ENCODE measurements around the gene PLIN4. TPM values are rescaled to one million over a fixed set of nuclear protein-coding genes. Genes with fewer than 3 reads are reported as not detected.
"Not testable (repeated sequence)": the region's sequence is repeated elsewhere in the genome, so short reads cannot be mapped to it uniquely, and the experiment has no call there.

Gene PLIN4
- total and polyA plus RNA-seq, 8 donors, result 0.88 to 4.0 (median 1.1) TPM

DNA sequence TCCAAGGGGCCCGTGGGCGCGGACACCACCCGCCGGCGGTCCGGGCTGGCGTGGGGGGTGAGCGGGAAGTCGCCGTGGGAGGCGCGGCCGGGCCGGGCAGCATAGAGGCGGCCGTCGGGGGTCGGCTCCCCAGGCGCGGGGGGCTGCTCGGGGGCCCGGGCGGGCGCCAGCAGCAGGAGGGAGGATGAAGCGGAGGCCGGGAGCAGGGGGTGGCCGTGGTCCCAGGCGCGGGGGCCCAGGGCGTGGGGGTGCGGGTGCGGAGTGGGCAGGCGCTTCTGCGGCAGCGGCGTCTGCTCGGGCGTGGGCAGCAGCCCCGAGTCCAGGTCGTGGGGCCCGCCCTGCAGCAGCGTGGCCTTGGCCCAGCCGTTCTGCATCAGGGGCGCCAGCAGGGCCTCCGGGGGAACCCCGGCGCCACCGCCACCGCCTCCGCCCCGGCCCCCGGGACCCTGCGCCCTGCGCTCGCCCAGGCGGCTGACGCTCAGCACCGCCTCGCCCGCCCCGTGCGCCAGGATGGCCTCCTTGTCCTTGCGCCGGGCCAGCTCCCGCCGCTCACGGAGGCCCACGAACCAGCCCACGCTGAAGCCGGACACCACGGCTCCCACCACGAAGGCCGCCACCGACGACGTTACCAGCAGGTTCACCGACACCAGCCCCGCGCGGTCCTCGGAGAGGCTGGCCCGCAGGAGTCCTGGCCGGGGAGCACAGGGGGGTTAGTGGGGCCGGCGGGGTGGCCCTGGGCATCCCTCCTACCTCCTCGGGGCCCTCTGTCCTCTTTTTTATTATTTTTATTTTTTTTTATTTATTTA is 25.8 kb upstream of the PLIN4 start:
- peak overlapping the region in 1 of 2 donors; percentile 90 for H3K27ac ChIP-seq
- peaks cover 0 to 48% of the 10 kb centered on the region in 2 donors for H3K36me3 ChIP-seq
- intact Hi-C loops (cut with DNase I), result no loop called here
- H3K4me3 ChIP-seq, result peak overlapping the region in 1 of 2 donors; percentile 38
- TF ChIP-seq, protein P1, sequence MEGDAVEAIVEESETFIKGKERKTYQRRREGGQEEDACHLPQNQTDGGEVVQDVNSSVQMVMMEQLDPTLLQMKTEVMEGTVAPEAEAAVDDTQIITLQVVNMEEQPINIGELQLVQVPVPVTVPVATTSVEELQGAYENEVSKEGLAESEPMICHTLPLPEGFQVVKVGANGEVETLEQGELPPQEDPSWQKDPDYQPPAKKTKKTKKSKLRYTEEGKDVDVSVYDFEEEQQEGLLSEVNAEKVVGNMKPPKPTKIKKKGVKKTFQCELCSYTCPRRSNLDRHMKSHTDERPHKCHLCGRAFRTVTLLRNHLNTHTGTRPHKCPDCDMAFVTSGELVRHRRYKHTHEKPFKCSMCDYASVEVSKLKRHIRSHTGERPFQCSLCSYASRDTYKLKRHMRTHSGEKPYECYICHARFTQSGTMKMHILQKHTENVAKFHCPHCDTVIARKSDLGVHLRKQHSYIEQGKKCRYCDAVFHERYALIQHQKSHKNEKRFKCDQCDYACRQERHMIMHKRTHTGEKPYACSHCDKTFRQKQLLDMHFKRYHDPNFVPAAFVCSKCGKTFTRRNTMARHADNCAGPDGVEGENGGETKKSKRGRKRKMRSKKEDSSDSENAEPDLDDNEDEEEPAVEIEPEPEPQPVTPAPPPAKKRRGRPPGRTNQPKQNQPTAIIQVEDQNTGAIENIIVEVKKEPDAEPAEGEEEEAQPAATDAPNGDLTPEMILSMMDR (IDR thresholded peaks at IDR 0.05), result no peak
- peaks cover 0 to 5% of the 10 kb centered on the region in 2 donors for H3K9me3 ChIP-seq
- peaks cover 0 to 69% of the 10 kb centered on the region in 2 donors for H3K4me1 ChIP-seq
- H3K27me3 ChIP-seq, result no peaks in the 10 kb centered on the region
- DNase-seq (no peak), ATAC-seq (no peak)

DNA sequence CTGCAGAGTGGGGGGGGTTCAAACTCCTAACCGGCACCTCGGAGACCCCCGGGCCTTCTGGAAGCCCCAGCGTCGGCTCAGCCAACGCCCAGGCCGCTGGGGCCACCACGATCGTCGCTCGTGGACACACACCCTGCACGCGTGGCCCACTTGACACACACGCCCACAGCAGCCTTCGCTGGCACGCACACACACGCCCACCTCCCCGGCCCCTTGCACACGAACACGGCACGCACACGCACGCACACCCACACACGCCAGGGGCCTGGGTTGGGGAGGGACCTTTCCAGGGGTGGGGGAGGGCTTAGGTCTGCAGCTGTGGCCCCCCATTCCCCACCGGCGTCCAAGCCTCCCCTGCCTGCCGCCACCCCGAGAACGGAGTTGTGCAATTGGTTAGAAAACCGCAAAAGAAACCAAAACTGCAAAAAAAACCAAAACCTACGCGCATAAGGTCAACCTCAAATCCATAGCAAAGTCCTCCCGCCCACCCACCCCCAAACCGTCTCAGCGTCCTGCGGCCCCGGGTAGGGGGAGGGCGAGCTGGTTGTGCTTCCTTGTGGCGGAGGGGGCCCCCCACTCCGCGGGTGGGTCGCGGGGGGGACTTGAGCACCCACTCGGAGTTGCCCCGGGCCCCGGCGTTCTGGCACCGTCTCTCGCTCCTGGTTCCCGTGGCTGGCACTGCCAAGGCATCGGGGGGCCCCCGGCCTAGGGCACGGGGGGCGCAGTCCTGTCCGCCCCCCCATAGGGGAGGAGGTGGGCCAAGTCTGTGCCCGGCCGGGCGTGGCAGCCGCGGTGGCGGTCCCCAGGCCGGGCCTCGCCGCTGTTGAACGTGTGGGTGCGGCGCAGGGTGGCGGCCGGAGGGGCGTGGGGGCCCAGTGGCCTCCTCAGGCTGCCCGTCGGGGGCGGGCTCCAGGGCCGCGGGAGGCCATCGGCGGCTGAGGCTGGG is 24.9 kb upstream of the PLIN4 start:
- intact Hi-C loops (cut with DNase I), result no loop called here
- Histone ChIP-seq H3K4me1 (peaks cover 0 to 69% of the 10 kb centered on the region in 2 donors), H3K9me3 (peaks cover 0 to 5% of the 10 kb centered on the region in 2 donors), H3K27me3 (peaks cover 0 to 4% of the 10 kb centered on the region in 2 donors), H3K27ac (peak overlapping the region in 1 of 2 donors; percentile 90), H3K36me3 (peaks cover 0 to 39% of the 10 kb centered on the region in 2 donors), H3K4me3 (peak overlapping the region in 1 of 2 donors; percentile 38)
- TF ChIP-seq, protein P1 (IDR thresholded peaks at IDR 0.05), result no peak
- ATAC-seq (no peak), DNase-seq (no peak)

DNA sequence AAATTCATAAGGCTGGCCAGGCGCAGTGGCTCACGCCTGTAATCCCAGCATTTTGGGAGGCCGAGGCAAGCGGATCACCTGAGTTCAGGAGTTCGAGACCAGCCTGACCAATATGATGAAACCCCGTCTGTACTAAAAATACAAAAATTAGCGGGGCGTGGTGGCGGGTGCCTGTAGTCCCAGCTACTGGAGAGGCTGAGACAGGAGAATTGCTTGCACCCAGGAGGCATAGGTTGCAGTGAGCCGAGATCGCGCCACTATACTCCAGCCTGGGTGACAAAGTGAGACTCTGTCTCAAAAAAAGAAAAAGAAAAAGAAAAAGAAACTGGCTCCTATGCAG is 23.5 kb upstream of the PLIN4 start:
- intact Hi-C loops (cut with DNase I); ATAC-seq; DNase-seq; H3K9me3 ChIP-seq: not testable (repeated sequence)
- peaks cover 0 to 26% of the 10 kb centered on the region in 2 donors for H3K36me3 ChIP-seq
- H3K4me1 ChIP-seq, result peaks cover 0 to 68% of the 10 kb centered on the region in 2 donors
- H3K27me3 ChIP-seq, result peaks cover 0 to 15% of the 10 kb centered on the region in 2 donors
- H3K4me3 ChIP-seq, result peak overlapping the region in 1 of 2 donors; percentile 40
- peak overlapping the region in 1 of 2 donors; percentile 90 for H3K27ac ChIP-seq

DNA sequence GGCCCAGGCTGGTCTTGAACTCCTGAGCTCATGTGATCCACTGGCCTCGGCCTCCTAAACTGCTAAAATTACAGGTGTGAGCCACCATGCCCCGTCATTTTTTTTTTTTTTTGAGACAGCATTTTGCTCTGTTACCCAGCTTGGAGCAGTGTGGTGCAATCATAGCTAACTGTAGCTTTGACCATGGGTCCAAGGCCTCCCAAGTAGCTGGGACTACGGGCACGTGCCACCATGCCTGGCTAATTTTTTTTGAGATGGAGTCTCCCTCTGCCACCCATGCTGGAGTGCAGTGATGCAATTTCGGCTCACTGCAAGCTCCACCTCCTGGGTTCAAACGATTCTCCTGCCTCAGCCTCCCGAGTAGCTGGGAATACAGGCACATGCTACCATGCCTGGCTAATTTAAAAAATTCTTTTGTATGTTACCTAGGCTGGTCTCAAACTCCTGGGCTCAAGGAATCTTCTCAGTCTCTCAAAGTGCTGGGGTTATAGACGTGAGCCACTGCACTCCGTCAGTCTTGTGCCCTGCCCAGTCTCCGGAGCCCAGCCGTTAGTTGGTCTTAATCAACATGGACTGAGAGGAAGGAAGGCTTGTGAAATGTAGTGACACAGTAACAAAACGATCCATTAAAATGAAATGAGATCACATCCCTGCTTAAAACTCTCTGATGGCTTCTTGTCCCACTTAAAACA is 23.0 kb upstream of the PLIN4 start:
- DNase-seq (no peak), ATAC-seq (peak; percentile 6)
- TF ChIP-seq, protein P1 (IDR thresholded peaks at IDR 0.05), result no peak
- H3K36me3 ChIP-seq, result peaks cover 0 to 23% of the 10 kb centered on the region in 2 donors
- peak overlapping the region in 1 of 2 donors; percentile 40 for H3K4me3 ChIP-seq
- peaks cover 0 to 20% of the 10 kb centered on the region in 2 donors for H3K27me3 ChIP-seq
- H3K4me1 ChIP-seq, result peaks cover 0 to 73% of the 10 kb centered on the region in 2 donors
- intact Hi-C loops (cut with DNase I), result no loop called here
- peaks cover 0 to 5% of the 10 kb centered on the region in 2 donors for H3K9me3 ChIP-seq
- peak overlapping the region in 1 of 2 donors; percentile 90 for H3K27ac ChIP-seq

All from left lung (tissue), 10 donors.